Stimulated activated CD8-positive, alpha-beta memory T cell treated with anti-CD3 and anti-CD28 coated beads, Interleukin-15, amount 100 ng/mL, for 48 hours (primary cell): Measurements from ENCODE around the gene KLHDC1.

ENCODE experiments used
- DNase-seq, 2 donors: peaks; one replicate each; pipeline ENCODE4 v3.0.0-alpha.2; 2020; ENCODE audit warnings: low read depth in 2 of 2

The KLHDC1 gene

DNA sequence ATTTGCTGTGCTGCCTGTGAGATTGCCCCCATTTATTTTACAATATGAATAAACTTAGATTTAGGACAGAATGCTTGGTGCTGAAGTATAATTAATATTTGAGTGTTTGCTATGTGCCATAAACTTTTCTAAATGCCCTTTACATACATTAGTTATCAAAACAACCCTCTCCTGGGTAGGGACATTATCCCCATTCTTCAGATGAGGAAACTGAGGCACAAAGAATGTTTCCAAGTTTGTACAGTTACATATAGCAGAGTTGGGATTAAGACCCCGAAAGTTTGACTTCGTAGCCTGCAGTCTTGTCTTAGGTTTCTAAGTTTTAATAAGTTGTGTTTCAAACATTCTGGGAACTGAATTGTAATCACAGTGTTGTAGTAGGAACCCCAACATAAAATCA, 93.4 kb downstream of the KLHDC1 start:
- no peak for DNase-seq

DNA sequence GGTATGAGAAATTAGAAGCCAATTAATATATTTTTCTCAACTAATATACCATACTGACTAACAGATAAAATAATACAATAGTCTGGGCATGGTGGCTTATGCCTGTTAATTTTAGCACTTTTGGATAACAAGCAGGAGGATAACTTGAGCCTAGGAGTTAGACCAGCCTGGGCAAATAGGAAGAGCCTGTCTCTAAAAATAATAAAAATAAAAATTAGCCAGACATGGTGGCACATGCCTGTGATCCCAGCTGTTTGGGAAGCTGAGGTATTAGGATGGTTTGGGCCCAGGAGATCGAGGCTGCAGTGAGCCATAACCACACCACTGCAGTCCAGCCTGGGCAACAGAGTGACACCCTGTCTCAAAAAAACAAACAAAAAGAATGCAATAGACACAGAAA, 99.7 kb downstream of the KLHDC1 start:
- no peak for DNase-seq

DNA sequence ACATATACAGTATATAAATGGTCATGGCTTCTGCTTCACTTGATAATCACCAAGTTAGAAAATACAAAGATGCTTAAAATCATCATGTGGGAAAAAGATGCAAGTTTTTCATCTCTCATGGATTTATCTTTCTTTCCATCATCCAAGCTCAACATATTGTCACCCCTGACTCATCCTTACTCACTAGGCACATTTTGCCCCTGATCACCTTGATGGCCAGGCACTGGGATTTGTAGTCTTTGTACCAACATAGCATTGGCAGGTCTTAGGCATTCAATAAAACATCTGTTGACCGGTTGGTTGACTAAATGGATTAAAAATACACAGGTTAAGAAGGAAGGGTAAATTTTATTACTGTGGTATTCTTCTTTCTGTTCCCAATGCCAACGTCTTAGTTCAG, 103.1 kb downstream of the KLHDC1 start:
- DNase-seq = no peak
